ENCODE measurements around the gene GNG13. TPM values are rescaled to one million over a fixed set of nuclear protein-coding genes. Genes with fewer than 3 reads are reported as not detected.

GNG13 gene
- total RNA-seq, 4 donors from 2014 or later: not detected

- WGBS, 2 donors: 81 to 87% methylated on average over 6 to 14 of the region's 14 CpGs
- intact Hi-C loops (cut with DNase I; ENCODE audit: low total_unique reads): loop anchor here (10.0 kb wide), 1 partner anchor 351 kb away; no protein-coding TSS in a partner anchor
- DNase-seq (ENCODE audit: low spot score in 2 of 2): no peak
- TF ChIP-seq CTCF (IDR thresholded peaks at IDR 0.05): no peak
- no peak for TF ChIP-seq POLR2A (IDR thresholded peaks at IDR 0.05)
- H3K4me3 ChIP-seq (ENCODE audit: low read depth, poor library complexity, severe bottlenecking): no peak overlapping the region
Observed at GRCh38 chr16:833411-833810, 32.9 kb upstream of the GNG13 start.

DNA sequence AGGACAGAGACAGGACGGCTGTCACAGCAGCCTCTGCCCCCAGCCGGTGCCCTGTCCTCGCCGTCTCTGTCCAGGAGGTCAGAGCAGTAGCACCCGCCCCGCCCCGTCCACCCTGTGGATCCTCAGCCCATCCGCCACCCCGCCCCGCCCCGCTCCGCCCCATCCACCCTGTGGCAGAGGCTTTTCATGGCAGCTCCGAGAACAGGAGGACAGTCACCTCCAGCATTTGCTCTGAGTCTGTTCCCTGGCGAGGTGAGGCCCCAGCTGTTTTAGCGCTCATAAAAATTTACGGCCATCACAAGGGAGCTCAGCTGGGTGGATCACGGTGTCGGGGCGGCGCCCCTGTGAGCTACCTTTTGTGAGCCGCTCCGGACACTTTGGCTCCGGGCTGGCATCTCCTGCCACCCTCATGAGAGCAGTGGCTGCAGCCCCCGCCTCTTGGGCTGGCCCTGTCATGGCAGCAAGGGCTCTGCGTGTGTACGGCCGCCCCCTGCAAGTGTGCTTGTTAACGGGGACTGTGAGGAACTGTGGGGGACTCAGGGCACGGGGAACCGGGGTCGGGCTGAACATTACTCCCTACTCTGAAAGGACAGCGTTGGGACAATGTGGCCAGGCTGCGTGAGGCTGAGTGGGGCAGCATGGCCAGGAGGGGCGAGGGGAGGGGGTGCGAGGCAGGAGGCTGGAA is 32.3 kb upstream of the GNG13 start:
- no peak for DNase-seq (ENCODE audit: low spot score in 2 of 2)
- WGBS, 2 donors: 51 to 65% methylated on average over 20 to 32 of the region's 35 CpGs
- TF ChIP-seq POLR2A (IDR thresholded peaks at IDR 0.05) (no peak), CTCF (IDR thresholded peaks at IDR 0.05) (no peak)
- intact Hi-C loops (cut with DNase I; ENCODE audit: low total_unique reads): loop anchor here (10.0 kb wide), 1 partner anchor 352 kb away; no protein-coding TSS in a partner anchor
- H3K4me3 ChIP-seq (ENCODE audit: low read depth, poor library complexity, severe bottlenecking): no peak overlapping the region

- TF ChIP-seq POLR2A (IDR thresholded peaks at IDR 0.05) (no peak), CTCF (IDR thresholded peaks at IDR 0.05) (no peak)
- H3K4me3 ChIP-seq (ENCODE audit: low read depth, poor library complexity, severe bottlenecking): no peak overlapping the region
- DNase-seq (ENCODE audit: low spot score in 2 of 2): no peak
- WGBS, 2 donors: 63 to 72% methylated on average over 15 to 21 of the region's 27 CpGs
- intact Hi-C loops (cut with DNase I; ENCODE audit: low total_unique reads): loop anchor here (10.0 kb wide), 1 partner anchor 353 kb away; no protein-coding TSS in a partner anchor
Observed at GRCh38 chr16:831571-832413, 31.3 kb upstream of the GNG13 start.

DNA sequence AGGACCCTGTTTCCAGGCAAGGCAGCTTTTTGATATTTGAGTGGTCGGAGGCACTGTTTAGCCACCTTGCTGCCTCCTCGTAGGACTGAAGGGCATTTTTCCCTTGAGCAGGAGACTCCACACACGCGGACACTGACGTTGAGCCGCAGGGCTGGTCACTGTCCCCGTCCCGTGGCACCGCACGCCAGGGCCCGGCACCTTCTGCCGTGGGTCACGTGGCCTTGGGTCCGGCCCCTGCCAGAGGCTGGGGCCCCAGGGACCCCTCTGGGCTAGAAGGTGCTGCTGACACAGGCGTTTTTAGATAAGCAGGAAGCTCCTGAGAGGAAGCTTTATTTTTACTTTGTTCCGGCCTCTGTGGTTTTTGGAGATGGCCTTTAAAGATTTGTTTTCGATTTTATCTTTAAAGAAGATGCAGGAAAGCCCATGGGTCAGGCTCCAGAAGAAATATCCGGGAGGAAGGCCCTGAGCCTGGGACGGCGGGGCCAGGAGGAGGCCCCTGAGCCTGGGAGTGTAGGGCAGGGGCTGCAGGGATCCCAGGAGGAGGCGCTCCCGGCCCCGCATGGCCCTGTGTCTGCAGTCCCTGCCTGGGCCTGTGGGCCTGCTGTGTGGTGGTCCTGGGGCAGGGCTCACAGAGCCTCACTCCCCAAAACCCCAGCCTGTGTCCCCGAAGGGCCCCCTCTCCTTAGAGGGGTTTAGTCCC is 30.5 kb upstream of the GNG13 start:
- no peak overlapping the region for H3K4me3 ChIP-seq (ENCODE audit: low read depth, poor library complexity, severe bottlenecking)
- TF ChIP-seq POLR2A (IDR thresholded peaks at IDR 0.05) (no peak), CTCF (IDR thresholded peaks at IDR 0.05) (no peak)
- no peak for DNase-seq (ENCODE audit: low spot score in 2 of 2)
- 77 to 83% methylated on average over 23 to 24 of the region's 24 CpGs for WGBS, 2 donors
- intact Hi-C loops (cut with DNase I; ENCODE audit: low total_unique reads): loop anchor here (10.0 kb wide), 1 partner anchor 354 kb away; no protein-coding TSS in a partner anchor

DNA sequence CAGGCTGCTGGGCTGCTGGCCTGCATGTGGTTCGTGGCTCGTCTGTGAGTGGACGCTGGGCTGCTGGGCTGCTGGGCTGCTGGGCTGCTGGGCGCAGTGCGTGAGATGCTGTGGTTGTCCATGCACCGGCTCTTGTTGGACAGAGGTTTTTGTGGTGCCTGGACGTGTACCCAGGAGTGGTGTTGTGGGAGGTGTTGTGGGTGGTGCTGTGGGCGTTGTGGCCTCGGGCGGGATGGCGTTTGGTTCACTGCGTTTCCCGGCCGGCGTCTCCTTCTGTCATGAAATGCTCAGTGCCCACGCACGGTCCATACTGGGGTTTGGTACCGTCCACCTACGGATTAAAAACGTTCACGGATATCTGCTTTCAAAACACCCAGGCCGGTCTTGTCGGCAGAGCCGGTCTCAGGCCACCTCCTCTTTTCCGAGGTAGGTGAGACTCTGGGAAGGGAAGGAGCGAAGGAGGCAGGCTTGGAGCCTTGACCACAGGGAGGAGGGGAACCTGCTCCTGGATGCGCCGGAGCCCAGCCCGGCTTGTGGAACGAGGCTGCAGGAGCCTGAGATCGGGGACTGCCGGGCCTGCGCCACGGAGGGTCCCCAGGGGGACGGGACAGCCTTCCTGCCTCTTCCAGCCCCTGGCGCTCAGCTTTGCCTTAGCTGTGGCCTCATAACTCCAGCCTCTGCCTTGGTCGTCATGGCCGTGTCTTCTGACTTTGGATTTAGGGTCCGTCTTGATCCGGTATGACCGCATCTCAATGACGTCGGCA is 29.8 kb upstream of the GNG13 start:
- TF ChIP-seq CTCF (IDR thresholded peaks at IDR 0.05): no peak
- no peak for TF ChIP-seq POLR2A (IDR thresholded peaks at IDR 0.05)
- intact Hi-C loops (cut with DNase I; ENCODE audit: low total_unique reads): loop anchor here (10.0 kb wide), 1 partner anchor 355 kb away; no protein-coding TSS in a partner anchor

More for the DNA sequence above, 29.8 kb upstream of the GNG13 start:
- DNase-seq (ENCODE audit: low spot score in 2 of 2): no peak
- H3K4me3 ChIP-seq (ENCODE audit: low read depth, poor library complexity, severe bottlenecking): no peak overlapping the region
- 82 to 88% methylated on average over 42 to 43 of the region's 43 CpGs for WGBS, 2 donors

All from lower leg skin (tissue), 4 donors.